Measurements from ENCODE around the gene FHDC1.

FHDC1 gene

GRCh38 chr4:153014460-153014859, 78.3 kb downstream of the FHDC1 start:
- no peak for DNase-seq
- H3K4me1 ChIP-seq (ENCODE audit: control insufficient read depth, insufficient read depth, low read length, poor library complexity, severe bottlenecking), result no peaks in the 10 kb centered on the region
- H3K27me3 ChIP-seq (replicated peaks; ENCODE audit: control insufficient read depth, insufficient read depth, low read length, poor library complexity, severe bottlenecking), result no peaks in the 10 kb centered on the region
- no peak overlapping the region for H3K27ac ChIP-seq (ENCODE audit: insufficient read depth, low read length, poor library complexity, severe bottlenecking)
- H3K36me3 ChIP-seq (ENCODE audit: control insufficient read depth, insufficient read depth, low read length), result no peaks in the 10 kb centered on the region
- no peaks in the 10 kb centered on the region for H3K9me3 ChIP-seq (ENCODE audit: control insufficient read depth, low read length)
- H3K4me3 ChIP-seq (ENCODE audit: insufficient read depth, low read depth, low read length, poor library complexity, severe bottlenecking), result no peak overlapping the region

GRCh38 chr4:153016592-153016991, 80.5 kb downstream of the FHDC1 start:
- H3K27me3 ChIP-seq (replicated peaks; ENCODE audit: control insufficient read depth, insufficient read depth, low read length, poor library complexity, severe bottlenecking), result no peaks in the 10 kb centered on the region
- H3K36me3 ChIP-seq (ENCODE audit: control insufficient read depth, insufficient read depth, low read length), result no peaks in the 10 kb centered on the region
- no peaks in the 10 kb centered on the region for H3K9me3 ChIP-seq (ENCODE audit: control insufficient read depth, low read length)
- no peak overlapping the region for H3K27ac ChIP-seq (ENCODE audit: insufficient read depth, low read length, poor library complexity, severe bottlenecking)
- no peak overlapping the region for H3K4me3 ChIP-seq (ENCODE audit: insufficient read depth, low read depth, low read length, poor library complexity, severe bottlenecking)
- H3K4me1 ChIP-seq (ENCODE audit: control insufficient read depth, insufficient read depth, low read length, poor library complexity, severe bottlenecking), result no peaks in the 10 kb centered on the region
- no peak for DNase-seq

GRCh38 chr4:153018031-153018430, 81.9 kb downstream of the FHDC1 start:
- H3K27ac ChIP-seq (ENCODE audit: insufficient read depth, low read length, poor library complexity, severe bottlenecking), result no peak overlapping the region
- H3K4me1 ChIP-seq (ENCODE audit: control insufficient read depth, insufficient read depth, low read length, poor library complexity, severe bottlenecking), result no peaks in the 10 kb centered on the region
- no peak for DNase-seq
- H3K9me3 ChIP-seq (ENCODE audit: control insufficient read depth, low read length), result no peaks in the 10 kb centered on the region
- H3K4me3 ChIP-seq (ENCODE audit: insufficient read depth, low read depth, low read length, poor library complexity, severe bottlenecking), result no peak overlapping the region
- H3K27me3 ChIP-seq (replicated peaks; ENCODE audit: control insufficient read depth, insufficient read depth, low read length, poor library complexity, severe bottlenecking), result no peaks in the 10 kb centered on the region
- H3K36me3 ChIP-seq (ENCODE audit: control insufficient read depth, insufficient read depth, low read length), result no peaks in the 10 kb centered on the region

GRCh38 chr4:153018684-153019083, 82.6 kb downstream of the FHDC1 start:
- no peaks in the 10 kb centered on the region for H3K9me3 ChIP-seq (ENCODE audit: control insufficient read depth, low read length)
- H3K4me1 ChIP-seq (ENCODE audit: control insufficient read depth, insufficient read depth, low read length, poor library complexity, severe bottlenecking), result no peaks in the 10 kb centered on the region
- no peaks in the 10 kb centered on the region for H3K36me3 ChIP-seq (ENCODE audit: control insufficient read depth, insufficient read depth, low read length)
- no peak for DNase-seq
- H3K4me3 ChIP-seq (ENCODE audit: insufficient read depth, low read depth, low read length, poor library complexity, severe bottlenecking), result no peak overlapping the region
- H3K27ac ChIP-seq (ENCODE audit: insufficient read depth, low read length, poor library complexity, severe bottlenecking), result no peak overlapping the region
- H3K27me3 ChIP-seq (replicated peaks; ENCODE audit: control insufficient read depth, insufficient read depth, low read length, poor library complexity, severe bottlenecking), result no peaks in the 10 kb centered on the region

- Histone ChIP-seq H3K27me3 (replicated peaks; ENCODE audit: control insufficient read depth, insufficient read depth, low read length, poor library complexity, severe bottlenecking) (no peaks in the 10 kb centered on the region), H3K9me3 (ENCODE audit: control insufficient read depth, low read length) (no peaks in the 10 kb centered on the region), H3K4me1 (ENCODE audit: control insufficient read depth, insufficient read depth, low read length, poor library complexity, severe bottlenecking) (no peaks in the 10 kb centered on the region), H3K27ac (ENCODE audit: insufficient read depth, low read length, poor library complexity, severe bottlenecking) (no peak overlapping the region), H3K36me3 (ENCODE audit: control insufficient read depth, insufficient read depth, low read length) (no peaks in the 10 kb centered on the region), H3K4me3 (ENCODE audit: insufficient read depth, low read depth, low read length, poor library complexity, severe bottlenecking) (no peak overlapping the region)
- no peak for DNase-seq
These were observed 83.8 kb downstream of the FHDC1 start for GRCh38 chr4:153019906-153020305.

- no peak overlapping the region for H3K4me3 ChIP-seq (ENCODE audit: insufficient read depth, low read depth, low read length, poor library complexity, severe bottlenecking)
- no peaks in the 10 kb centered on the region for H3K9me3 ChIP-seq (ENCODE audit: control insufficient read depth, low read length)
- H3K27me3 ChIP-seq (replicated peaks; ENCODE audit: control insufficient read depth, insufficient read depth, low read length, poor library complexity, severe bottlenecking), result no peaks in the 10 kb centered on the region
- H3K27ac ChIP-seq (ENCODE audit: insufficient read depth, low read length, poor library complexity, severe bottlenecking), result no peak overlapping the region
- H3K36me3 ChIP-seq (ENCODE audit: control insufficient read depth, insufficient read depth, low read length), result no peaks in the 10 kb centered on the region
- no peak for DNase-seq
- no peaks in the 10 kb centered on the region for H3K4me1 ChIP-seq (ENCODE audit: control insufficient read depth, insufficient read depth, low read length, poor library complexity, severe bottlenecking)
These were observed 84.3 kb downstream of the FHDC1 start for GRCh38 chr4:153020457-153020856.

GRCh38 chr4:153021276-153021675, 85.2 kb downstream of the FHDC1 start:
- Histone ChIP-seq H3K27ac (ENCODE audit: insufficient read depth, low read length, poor library complexity, severe bottlenecking) (no peak overlapping the region), H3K4me1 (ENCODE audit: control insufficient read depth, insufficient read depth, low read length, poor library complexity, severe bottlenecking) (no peaks in the 10 kb centered on the region), H3K4me3 (ENCODE audit: insufficient read depth, low read depth, low read length, poor library complexity, severe bottlenecking) (no peak overlapping the region), H3K27me3 (replicated peaks; ENCODE audit: control insufficient read depth, insufficient read depth, low read length, poor library complexity, severe bottlenecking) (no peaks in the 10 kb centered on the region), H3K9me3 (ENCODE audit: control insufficient read depth, low read length) (no peaks in the 10 kb centered on the region), H3K36me3 (ENCODE audit: control insufficient read depth, insufficient read depth, low read length) (no peaks in the 10 kb centered on the region)
- DNase-seq, result no peak

GRCh38 chr4:153022241-153022715, 86.2 kb downstream of the FHDC1 start:
- H3K36me3 ChIP-seq (ENCODE audit: control insufficient read depth, insufficient read depth, low read length), result no peaks in the 10 kb centered on the region
- no peaks in the 10 kb centered on the region for H3K27me3 ChIP-seq (replicated peaks; ENCODE audit: control insufficient read depth, insufficient read depth, low read length, poor library complexity, severe bottlenecking)
- no peak for DNase-seq
- no peaks in the 10 kb centered on the region for H3K4me1 ChIP-seq (ENCODE audit: control insufficient read depth, insufficient read depth, low read length, poor library complexity, severe bottlenecking)
- no peaks in the 10 kb centered on the region for H3K9me3 ChIP-seq (ENCODE audit: control insufficient read depth, low read length)
- no peak overlapping the region for H3K4me3 ChIP-seq (ENCODE audit: insufficient read depth, low read depth, low read length, poor library complexity, severe bottlenecking)
- no peak overlapping the region for H3K27ac ChIP-seq (ENCODE audit: insufficient read depth, low read length, poor library complexity, severe bottlenecking)

GRCh38 chr4:153023139-153023538, 87.0 kb downstream of the FHDC1 start:
- DNase-seq, result no peak
- Histone ChIP-seq H3K36me3 (ENCODE audit: control insufficient read depth, insufficient read depth, low read length) (no peaks in the 10 kb centered on the region), H3K27ac (ENCODE audit: insufficient read depth, low read length, poor library complexity, severe bottlenecking) (no peak overlapping the region), H3K27me3 (replicated peaks; ENCODE audit: control insufficient read depth, insufficient read depth, low read length, poor library complexity, severe bottlenecking) (no peaks in the 10 kb centered on the region), H3K4me1 (ENCODE audit: control insufficient read depth, insufficient read depth, low read length, poor library complexity, severe bottlenecking) (no peaks in the 10 kb centered on the region), H3K9me3 (ENCODE audit: control insufficient read depth, low read length) (no peaks in the 10 kb centered on the region), H3K4me3 (ENCODE audit: insufficient read depth, low read depth, low read length, poor library complexity, severe bottlenecking) (no peak overlapping the region)

GRCh38 chr4:153023692-153024394, 87.7 kb downstream of the FHDC1 start:
- no peak overlapping the region for H3K27ac ChIP-seq (ENCODE audit: insufficient read depth, low read length, poor library complexity, severe bottlenecking)
- H3K27me3 ChIP-seq (replicated peaks; ENCODE audit: control insufficient read depth, insufficient read depth, low read length, poor library complexity, severe bottlenecking), result no peaks in the 10 kb centered on the region
- H3K4me3 ChIP-seq (ENCODE audit: insufficient read depth, low read depth, low read length, poor library complexity, severe bottlenecking), result no peak overlapping the region
- H3K4me1 ChIP-seq (ENCODE audit: control insufficient read depth, insufficient read depth, low read length, poor library complexity, severe bottlenecking), result no peaks in the 10 kb centered on the region
- no peaks in the 10 kb centered on the region for H3K9me3 ChIP-seq (ENCODE audit: control insufficient read depth, low read length)
- no peak for DNase-seq
- no peaks in the 10 kb centered on the region for H3K36me3 ChIP-seq (ENCODE audit: control insufficient read depth, insufficient read depth, low read length)

Measured in effector memory CD4-positive, alpha-beta T cell (primary cell).